ENCODE measurements around the gene OCIAD2. TPM values are rescaled to one million over a fixed set of nuclear protein-coding genes. Genes with fewer than 3 reads are reported as not detected.
"Not testable (repeated sequence)": the region's sequence is repeated elsewhere in the genome, so short reads cannot be mapped to it uniquely, and the experiment has no call there.

Gene OCIAD2
- total RNA-seq, 1 donor from 2014 or later, result 115 TPM

DNA sequence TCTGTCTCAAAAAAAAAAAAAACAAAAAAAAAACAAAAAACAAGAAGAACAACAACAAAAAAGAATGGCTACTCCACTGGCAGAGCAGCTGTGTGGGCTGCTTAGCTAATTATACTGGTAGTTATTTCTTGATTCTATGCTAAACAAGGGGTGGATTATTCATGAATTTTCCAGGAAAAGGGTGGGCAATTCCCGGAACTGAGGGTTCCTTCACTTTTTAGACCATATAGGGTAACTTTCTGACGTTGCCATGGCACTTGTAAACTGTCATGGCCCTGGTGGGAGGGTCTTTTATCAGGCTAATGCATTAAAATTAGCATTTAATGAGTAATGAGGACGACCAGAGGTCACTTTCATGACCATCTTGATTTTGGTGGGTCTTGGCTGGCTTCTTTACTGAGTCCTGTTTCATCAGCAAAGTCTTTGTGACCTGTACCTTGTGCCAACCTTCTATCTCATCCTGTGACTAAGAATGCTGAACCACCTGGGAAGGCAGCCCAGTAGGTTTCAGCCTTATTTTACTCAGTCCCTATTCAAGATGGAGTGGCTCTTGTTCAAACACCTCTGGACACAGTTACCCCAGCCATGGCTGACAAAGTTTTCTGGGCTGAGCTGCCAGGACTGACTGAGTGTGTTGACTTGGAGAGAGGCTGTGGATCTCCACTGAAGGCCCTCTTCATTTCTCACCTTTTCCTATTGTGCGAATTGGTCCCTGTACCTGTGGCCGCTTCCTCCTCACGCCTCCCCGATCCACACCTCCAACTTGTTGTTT is 1.3 kb upstream of the OCIAD2 start:
- DNase-seq (ENCODE audit: low spot score), result no peak

DNA sequence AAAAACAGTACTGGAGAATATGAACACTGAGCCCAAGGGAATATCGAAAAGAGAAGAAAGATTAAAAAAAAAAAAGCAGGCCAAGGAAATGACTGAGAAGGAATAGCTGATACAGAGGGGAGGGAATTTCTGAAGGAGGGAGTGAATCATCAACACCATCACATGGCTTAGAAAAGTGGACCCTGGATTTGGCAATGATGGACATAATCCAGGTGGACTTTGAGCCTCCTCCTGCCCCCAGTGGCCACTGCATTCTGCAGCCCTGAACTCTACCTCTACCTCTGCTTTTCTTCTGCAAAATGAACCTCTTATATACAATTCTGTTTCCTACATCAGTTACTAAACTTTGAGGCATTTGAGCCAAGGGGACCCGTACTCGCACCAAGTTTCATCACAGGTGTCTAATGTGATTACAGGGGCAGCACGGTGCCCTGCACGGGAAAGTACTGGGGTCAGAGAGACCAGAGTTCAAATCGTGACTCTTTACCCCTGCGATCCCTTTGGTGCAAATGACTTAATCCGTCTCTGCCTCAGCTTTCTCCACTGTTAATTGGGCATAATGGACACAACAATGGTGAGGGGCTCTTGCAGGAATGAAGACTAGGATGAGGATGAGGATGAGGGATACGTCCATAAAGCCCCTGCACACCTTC is 1.1 kb downstream of the OCIAD2 start:
- peak; percentile 74 for DNase-seq (ENCODE audit: low spot score)

DNA sequence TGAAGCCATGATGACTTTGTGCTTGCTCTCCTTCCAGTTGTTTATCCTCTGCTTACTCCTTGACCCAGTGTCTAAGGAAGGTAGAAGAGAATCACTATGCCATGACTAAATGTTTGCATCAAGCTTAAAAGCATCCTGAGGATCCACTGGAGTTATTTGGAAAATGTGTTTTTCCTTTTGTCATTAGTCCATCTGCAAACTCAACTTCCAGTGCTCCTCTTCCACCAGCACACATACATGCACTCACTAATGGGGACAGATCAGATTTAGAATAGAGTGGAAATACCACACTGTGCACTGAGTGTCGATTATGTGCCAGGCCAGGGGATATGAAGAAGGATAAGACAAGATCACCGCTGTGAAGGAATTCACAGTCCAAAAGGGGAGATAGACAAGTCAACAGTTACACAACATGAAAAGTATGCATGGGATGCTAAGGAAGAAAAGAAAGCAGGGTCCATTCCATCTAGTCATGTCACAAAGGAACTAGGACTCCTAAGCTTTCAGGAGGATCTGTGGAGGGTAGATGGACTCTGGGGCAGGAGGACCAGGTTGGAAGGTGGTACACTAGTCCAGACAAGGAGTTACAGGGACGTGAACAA is 1.9 kb downstream of the OCIAD2 start:
- DNase-seq (ENCODE audit: low spot score), result no peak

DNA sequence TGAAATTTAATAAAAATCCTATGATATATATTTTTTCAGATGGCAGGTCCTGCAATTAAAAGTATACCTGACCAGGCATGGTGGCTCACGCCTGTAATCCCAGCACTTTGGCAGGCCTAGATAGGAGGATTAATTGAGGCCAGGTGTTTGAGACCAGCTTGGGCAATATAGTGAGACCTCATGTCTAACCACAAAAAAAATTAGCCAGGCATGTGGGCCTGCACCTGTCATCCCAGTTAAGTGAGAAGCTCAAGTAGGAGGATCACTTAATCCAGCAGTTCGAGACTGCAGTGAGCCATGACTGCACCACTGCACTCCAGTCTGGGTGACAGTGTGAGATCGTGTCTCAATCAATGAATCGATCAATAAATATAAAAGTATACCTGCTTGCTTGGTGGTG is 2.5 kb downstream of the OCIAD2 start:
- no peak for DNase-seq (ENCODE audit: low spot score)

DNA sequence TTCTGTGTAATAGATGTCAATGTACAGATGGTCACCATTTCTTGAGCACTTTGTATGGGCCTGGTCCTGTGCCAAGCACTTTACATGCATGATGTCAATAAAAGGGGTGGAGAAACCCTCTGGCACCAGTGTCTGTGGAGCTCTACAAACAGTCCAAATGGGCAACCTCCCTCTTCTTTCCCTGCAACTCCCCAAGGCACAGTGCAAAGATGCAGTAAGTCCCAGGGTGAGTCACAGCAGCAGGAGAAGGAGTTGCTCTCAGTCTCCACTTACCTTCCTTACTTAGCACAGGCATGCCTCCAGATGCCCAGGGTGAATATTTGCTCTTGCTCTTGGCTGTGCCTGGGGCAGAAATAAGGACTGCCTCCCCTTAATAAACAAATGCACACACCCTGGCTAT is 4.3 kb downstream of the OCIAD2 start:
- DNase-seq (ENCODE audit: low spot score), result no peak

DNA sequence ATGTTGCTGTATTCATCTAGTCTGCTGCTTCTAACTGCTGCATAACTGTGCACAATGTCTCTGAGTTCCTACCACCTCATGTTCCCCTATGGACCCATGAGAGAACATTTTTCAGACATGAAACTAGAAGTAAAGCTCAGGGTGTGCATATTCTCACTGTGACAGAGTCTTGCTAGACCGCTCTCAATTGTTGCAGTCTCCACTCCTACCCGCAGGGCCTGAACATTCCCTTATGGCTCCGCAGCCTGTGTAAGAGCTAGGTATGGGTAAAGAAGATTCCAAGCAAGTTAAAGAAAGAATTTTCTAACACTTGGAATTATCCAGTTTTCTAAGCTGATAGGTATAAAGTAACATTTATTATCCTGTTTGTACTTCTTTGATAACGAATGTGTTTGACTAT is 5.4 kb downstream of the OCIAD2 start:
- no peak for DNase-seq (ENCODE audit: low spot score)

DNA sequence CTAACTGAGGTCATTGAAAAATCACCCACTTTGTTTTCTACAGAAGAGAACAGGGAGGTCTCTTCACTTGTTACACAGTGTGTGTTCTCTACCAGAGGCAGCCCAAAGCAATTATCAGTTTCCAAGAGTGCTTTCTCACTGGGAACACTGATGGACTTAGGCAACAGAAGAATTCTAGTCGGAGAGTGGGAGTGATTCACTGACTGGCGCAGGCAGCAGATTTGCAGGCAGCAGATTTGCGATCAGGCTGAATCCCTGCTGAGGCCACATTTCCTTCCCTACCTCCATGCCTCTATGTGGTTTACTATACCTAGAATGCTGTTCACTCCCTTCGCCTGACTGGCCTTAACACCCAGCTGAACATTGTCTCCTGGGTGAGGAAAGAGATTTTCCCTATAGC is 6.6 kb downstream of the OCIAD2 start:
- DNase-seq (ENCODE audit: low spot score), result no peak

DNA sequence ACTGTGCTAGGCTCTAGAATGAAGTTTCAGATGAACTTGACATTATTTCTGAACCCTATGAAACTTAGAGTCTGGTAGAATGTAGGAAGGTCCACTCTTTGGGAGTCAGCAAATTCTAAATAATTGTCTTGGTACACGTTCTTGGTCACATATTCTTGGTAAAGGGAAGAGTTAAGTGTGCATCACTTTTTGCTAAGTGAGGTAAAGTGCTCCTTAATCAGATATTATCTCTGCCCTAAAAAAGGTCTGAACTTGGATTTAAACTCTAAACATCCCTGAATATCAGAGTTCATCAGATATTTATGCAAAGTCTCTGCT is 7.2 kb downstream of the OCIAD2 start:
- no peak for DNase-seq (ENCODE audit: low spot score)

DNA sequence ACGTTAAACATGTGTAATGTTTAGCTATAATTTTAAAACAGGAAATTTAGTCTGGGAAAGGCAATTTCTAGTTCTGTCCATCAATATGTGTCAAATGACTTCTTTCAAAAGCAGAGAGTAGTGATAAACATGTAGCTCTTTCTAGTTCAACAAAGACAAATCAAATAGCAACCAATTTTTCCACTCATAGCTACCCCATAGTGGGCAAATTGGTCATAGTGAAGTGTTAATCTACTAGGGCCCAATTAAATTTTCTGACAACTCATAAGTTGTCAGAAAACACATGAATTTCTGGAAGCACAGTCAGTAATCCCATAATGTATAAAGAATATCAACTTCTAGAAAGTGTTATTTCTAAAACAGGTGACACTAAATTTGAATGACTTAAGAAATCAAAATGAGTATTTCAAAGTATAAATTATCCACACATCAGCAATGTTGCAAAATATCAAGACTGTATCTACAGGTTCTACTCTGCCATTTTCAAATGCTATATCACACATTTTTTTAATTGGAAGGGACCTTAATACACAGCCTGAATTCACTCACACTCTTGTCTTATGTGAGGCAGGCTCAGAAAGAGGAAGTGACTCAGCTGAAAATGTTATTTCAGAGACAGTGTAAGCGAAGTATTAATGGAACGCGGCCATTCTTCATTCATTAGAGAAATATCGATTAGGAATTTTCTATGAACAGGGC is 7.7 kb downstream of the OCIAD2 start:
- DNase-seq (ENCODE audit: low spot score), result no peak

DNA sequence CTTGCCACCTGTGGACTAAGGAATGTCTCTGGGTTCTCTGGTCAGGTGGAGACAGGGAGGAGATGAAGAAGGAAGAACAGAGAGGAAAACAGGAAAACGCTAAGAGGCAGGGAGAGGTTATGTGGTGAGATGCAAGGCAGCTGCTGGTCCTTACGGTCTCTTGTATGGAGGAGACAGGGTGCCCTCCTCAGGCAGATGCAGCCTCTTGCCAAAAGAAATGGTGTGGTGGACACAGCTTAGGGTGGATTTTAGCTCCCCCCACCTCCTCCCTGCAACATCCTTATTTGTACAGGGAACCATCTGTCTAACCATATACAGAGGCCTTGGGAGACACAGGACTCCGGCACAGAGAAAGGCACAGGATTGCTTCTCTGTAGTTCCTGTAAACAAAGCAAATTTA is 9.7 kb downstream of the OCIAD2 start:
- DNase-seq (ENCODE audit: low spot score), result no peak

DNA sequence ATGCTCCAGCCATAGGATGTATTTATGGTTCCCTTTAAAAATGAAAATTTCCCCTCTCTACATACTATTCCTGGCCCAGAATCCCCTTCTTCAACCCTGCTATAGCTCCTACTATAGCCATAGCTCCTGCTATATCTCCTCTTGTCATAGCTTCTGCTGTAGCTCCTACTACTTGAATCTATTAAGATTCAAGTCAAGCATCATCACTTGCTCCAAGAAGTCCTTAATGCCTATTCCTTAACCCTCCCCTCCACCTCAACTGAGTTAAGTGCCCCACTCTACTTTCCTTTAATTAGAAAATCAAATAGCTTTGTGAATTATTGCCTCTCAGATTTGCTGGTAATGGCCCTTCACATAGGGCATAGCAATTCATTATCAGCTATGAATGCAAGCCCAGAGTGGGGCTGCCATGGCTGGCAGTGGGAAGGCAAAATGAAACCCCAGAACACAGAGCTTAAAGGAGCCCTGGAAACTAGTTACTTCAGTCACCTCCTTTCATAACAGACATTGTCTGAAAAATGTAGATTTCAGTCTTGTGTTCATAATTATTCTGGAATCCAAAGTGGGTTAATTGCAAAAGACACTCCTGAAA is 15.4 kb downstream of the OCIAD2 start:
- DNase-seq (ENCODE audit: low spot score), result no peak

DNA sequence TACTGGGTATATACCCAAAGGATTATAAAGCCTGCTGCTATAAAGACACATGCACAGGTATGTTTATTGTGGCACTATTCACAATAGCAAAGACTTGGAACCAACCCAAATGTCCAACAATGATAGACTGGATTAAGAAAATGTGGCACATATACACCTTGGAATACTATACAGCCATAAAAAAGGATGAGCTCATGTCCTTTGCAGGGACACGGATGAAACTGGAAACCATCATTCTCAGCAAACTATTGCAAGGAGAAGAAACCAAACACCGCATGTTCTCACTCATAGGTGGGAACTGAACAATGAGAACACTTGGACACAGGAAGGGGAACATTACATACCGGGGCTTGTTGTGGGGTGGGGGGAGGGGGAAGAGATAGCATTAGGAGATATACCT is 16.8 kb downstream of the OCIAD2 start:
- DNase-seq (ENCODE audit: low spot score), result not testable (repeated sequence)

DNA sequence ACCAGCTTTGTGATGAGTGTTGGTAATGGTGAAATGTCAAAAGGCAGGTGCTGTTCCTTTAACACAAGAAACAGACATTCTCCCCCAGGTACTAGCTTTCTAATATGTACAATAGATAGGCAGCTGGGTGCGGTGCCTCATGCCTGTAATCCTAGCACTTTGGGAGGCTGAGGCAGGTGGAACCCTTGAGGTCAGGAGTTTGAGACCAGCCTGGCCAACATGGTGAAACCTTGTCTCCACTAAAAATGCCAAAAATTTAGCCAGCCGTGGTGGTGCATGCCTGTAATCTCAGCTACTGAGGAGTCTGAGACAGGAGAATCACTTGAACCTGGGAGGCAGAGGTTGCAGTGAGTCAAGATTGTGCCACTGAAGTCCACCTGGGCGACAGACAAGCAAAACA is 24.9 kb downstream of the OCIAD2 start:
- not testable (repeated sequence) for DNase-seq (ENCODE audit: low spot score)

DNA sequence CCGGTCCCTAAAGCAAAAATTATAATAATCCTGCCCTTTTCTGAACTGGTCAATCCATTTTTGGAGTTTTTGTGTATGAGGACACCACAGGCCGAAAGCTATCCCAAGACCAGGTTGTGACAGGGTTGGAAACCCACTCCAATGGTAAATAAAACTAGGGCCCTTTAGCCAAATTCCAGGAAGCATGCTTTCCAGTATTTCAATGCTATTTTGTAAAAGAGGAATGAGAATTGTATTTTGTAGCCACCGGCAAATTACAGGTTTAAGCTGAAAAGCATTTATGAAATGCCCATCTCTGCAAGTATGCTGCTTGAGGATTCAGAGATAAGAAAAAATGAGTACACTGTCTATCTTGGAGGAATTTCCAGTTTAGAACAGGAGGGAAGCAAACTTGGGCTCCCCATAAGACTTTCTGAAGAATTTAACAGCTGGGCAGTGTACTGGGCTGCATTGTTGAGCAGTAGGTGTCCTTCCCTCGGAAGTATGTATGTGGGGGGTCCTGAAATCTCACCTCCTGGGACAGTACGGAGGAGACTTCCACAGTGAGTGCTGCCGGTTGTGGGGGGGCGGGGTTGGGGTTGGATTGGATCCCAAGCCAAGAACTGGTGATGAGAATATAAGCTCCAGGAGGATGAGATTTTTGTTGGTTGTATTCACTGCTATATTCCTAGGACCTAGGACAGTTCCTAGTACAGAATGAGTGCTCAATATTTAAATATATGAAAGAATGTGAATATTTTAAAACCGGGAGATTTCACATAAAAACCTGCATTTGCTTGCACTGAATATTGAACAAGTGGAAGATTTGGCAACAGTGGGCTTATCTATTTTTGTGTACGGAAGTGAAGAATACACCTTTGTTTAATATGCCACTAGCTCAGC is 26.8 kb downstream of the OCIAD2 start:
- no peak for DNase-seq (ENCODE audit: low spot score)

DNA sequence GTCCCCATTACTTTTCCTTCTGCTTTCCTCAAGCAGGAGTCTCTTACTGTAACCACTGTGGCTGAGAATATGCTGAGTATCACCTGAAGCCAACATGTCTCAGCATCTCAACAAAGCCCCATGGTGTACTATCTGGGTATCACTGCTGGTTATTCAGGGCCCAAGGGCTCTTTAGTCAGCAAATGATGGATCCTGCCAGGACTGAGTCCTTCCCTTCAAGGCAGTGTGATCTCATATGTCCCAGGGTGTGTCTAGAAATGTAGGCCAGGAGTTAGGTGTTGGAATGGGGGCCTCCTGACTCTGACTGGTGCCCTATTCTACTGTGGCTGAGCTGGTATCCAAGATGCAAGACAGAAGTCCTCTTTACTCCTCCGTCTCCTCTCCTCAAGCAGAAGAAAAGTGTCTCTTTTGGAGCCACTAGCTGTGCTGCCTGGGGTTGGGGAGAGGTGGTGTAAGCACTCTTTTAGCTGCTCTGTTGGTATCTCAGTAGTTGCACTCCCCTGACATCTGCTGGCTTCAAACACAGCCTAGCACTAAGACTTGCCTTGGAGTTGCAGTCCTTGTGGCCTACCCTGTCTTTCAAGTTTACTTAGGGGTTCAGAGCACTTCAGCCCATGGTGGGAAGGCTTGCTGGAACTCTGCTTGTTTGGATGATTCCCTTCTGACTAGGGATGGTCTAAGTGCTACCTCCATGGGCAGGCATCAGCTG is 28.6 kb downstream of the OCIAD2 start:
- no peak for DNase-seq (ENCODE audit: low spot score)

DNA sequence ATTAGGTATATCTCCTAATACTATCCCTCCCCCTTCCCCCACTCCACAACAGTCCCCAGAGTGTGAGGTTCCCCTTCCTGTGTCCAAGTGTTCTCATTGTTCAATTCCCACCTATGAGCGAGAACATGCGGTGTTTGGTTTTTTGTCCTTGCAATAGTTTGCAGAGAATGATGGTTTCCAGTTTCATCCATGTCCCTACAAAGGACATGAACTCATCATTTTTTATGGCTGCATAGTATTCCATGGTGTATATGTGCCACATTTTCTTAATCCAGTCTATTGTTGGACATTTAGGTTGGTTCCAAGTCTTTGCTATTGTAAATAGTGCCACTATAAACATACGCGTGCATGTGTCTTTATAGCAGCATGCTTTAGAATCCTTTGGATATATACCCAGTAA is 41.9 kb downstream of the OCIAD2 start:
- DNase-seq (ENCODE audit: low spot score), result not testable (repeated sequence)

DNA sequence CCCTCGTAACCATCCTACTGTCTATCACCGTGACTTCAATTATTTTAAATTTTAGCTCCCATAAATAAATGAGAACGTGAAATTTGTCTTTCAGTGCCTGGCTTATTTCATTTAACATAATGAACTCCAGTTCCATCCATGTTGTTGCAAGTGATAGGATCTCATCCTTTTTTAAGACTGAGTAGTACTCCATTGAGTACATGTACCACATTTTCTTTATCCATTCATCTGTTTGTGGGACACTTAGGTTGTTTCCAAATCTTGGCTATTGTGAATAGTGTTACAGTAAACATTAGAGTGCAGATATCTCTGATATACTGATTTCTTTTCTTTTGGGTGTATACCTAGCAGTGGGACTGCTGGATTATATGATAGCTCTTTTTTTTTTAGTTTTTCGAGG is 42.8 kb downstream of the OCIAD2 start:
- DNase-seq (ENCODE audit: low spot score), result no peak

DNA sequence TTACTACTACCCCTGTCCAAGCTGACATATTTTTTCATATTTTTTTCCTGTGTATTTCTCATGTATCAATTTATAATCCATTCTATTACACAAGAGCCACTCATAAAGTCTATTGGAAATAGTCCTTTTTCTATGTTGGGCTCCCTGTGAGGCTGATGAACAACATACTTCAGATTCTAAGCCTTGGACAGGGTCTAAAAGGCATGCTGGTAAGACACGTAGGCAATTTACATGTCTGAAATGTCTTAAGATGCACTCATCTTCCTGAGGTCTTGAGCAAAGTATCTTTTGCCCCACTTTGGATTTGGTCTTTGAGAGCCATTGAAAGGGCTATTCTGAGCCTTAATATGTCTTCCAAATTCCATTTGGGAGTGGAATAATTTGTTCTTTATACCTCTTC is 43.9 kb downstream of the OCIAD2 start:
- no peak for DNase-seq (ENCODE audit: low spot score)

DNA sequence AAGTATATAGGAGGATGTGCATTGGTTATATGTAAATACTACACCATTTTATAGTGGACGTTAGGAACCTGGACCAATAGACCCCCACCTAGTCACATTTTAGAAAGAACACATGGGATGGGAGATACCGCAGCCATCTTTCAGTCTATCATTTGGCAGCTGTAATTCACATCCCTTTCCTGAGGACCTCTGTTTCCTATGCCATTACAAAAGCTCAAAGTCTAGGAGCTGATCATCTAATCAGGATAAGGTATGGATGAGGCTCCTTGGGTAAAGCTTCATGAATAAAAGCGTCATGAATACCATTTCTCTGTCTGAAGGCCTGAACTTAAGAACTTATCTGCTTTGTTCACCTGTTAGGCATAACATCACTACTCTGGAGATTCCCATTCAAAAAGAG is 44.5 kb downstream of the OCIAD2 start:
- no peak for DNase-seq (ENCODE audit: low spot score)

DNA sequence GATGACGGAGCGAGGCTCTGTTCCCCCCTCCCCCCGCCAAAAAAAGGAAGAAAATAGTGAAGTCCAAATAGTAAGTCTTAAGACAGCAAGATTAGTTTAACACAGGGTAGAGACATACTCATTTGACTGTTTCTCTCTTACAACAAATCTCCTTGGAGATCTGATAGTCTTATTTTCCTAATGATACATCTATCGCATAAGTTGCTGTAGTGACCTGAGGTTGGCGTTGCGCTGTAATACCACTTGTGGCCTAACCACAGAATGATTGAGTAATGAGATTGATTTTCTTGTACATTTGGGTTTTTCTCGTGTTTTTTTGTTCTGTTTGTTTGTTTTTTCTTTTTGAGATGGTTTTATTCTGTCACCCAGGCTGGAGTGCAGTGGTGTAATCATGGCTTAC is 48.4 kb downstream of the OCIAD2 start:
- no peak for DNase-seq (ENCODE audit: low spot score)

DNA sequence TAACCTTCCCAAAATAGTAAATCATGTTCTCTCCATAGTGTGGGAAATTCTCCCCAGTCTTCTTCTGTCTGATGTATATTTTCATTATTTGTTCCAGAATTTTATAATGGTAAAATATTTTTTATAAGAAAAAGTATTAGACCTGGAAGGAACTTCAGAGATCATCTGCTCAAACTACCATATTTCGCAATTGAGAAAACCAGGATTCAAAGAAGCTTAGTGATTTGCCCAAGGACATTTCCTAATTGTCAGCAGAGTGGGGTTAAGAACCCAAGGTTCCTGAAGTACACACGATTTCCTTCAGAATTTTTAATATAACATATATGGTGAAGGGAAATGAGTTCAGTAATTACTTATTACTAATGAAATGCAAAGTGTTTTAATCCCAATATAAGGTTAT is 51.6 kb downstream of the OCIAD2 start:
- no peak for DNase-seq (ENCODE audit: low spot score)

Measured in mucosa of gallbladder (tissue), 1 donor.